Testis (tissue), 3 donors: ENCODE data around the gene ZNF236. TPM values are rescaled to one million over a fixed set of nuclear protein-coding genes. Genes with fewer than 3 reads are reported as not detected.
A peak's percentile ranks its signal among the peaks of the same experiment; 100 is the strongest.

ENCODE experiments used
- DNase-seq: peaks from one replicate; pipeline ENCODE4 v3.0.0-alpha.2; 2019
- H3K27ac ChIP-seq, 2 donors: fragments of 200-600 bp; sonication (generic); one replicate each; pipeline ENCODE4 v1.5.1; 2019
- H3K27me3 ChIP-seq: fragments of 200-600 bp; sonication (generic); one replicate; pipeline ENCODE4 v1.5.1; 2019
- H3K36me3 ChIP-seq: fragments of 200-600 bp; sonication (generic); one replicate; pipeline ENCODE4 v1.5.1; 2017; ENCODE audit warnings: low read depth; ENCODE audit errors: missing control alignments
- H3K4me1 ChIP-seq: fragments of 200-600 bp; sonication (generic); one replicate; pipeline ENCODE4 v1.5.1; 2019
- H3K4me3 ChIP-seq, 2 donors: fragments of 200-600 bp; sonication (generic); one replicate each; pipeline ENCODE4 v1.5.1; 2017 to 2019
- H3K9me3 ChIP-seq: fragments of 200-600 bp; sonication (generic); one replicate; pipeline ENCODE4 v1.5.1; 2017
- CTCF ChIP-seq, 3 experiments: fragments of 450-650 bp in 2 of 3; fragments of 200-600 bp in 1 of 3; sonication (generic) in 1 of 3; IDR thresholded peaks; one replicate each; pipeline ENCODE4 v1.5.1; 2016 to 2019; ENCODE audit warnings: antibody characterized with exemption in 3 of 3, mild to moderate bottlenecking in 2 of 3, moderate library complexity in 1 of 3
- POLR2A ChIP-seq: fragments of 450-650 bp; IDR thresholded peaks from one replicate; pipeline ENCODE4 v1.6.1; 2017; ENCODE audit warnings: antibody characterized with exemption, mild to moderate bottlenecking, moderate library complexity
- WGBS, 2 donors: methylation state at CpG; one replicate each; pipeline ENCODE4 v1.1.5; 2018; 5-methylcytosine and 5-hydroxymethylcytosine counted together
- intact Hi-C: fragments of 100-400 bp; cut with DNase I; formaldehyde crosslinking; loops from one replicate; pipeline ENCODE4 v1.15.1; 2023; ENCODE audit warnings: low total_unique reads
- polyA plus RNA-seq: library from polyadenylated mRNA; stranded (reverse); fragments of 350-450 nt; fragmentation: Illumina TruSeq; extraction: RNeasy Lipid Tissue Mini Kit (QIAGEN cat#74804); gene quantifications from one replicate; pipeline ENCODE4 v1.2.3, GENCODE V29; 2014; ENCODE audit warnings: low read depth, low replicate concordance; ENCODE audit not compliant: insufficient read depth
- total RNA-seq, 2 donors: library from RNA; depleted of rRNA; stranded (reverse); fragments of >200 nt; gene quantifications; one replicate each; pipeline ENCODE4 v1.2.3, GENCODE V29; 2016

The ZNF236 gene
- total and polyA plus RNA-seq, 3 donors from 2014 or later: 19.5 to 58.2 (median 53.9) TPM

- peak; percentile 6 for DNase-seq
- Histone ChIP-seq H3K36me3 (no peaks in the 10 kb centered on the region), H3K9me3 (no peaks in the 10 kb centered on the region), H3K27ac (no peak overlapping the region), H3K4me1 (peaks cover 5% of the 10 kb centered on the region), H3K27me3 (no peaks in the 10 kb centered on the region), H3K4me3 (no peak overlapping the region)
- 70% methylated on average over 10 to 12 of the region's 12 CpGs for WGBS, 2 donors
- TF ChIP-seq CTCF (IDR thresholded peaks at IDR 0.05) (no peak), POLR2A (no peak)
- intact Hi-C loops: loop anchor here (10.0 kb wide), 1 partner anchor 48 kb away; no protein-coding TSS in a partner anchor
These were observed 184.9 kb downstream of the ZNF236 start for GRCh38 chr18:77007251-77007650.

GRCh38 chr18:77008006-77008405 is 185.6 kb downstream of the ZNF236 start:
- Histone ChIP-seq H3K4me1 (peaks cover 5% of the 10 kb centered on the region), H3K27ac (no peak overlapping the region), H3K4me3 (no peak overlapping the region), H3K36me3 (no peaks in the 10 kb centered on the region), H3K9me3 (no peaks in the 10 kb centered on the region), H3K27me3 (no peaks in the 10 kb centered on the region)
- peak; percentile 8 for DNase-seq
- TF ChIP-seq CTCF (IDR thresholded peaks at IDR 0.05) (no peak), POLR2A (no peak)
- intact Hi-C loops: loop anchor here (10.0 kb wide), 1 partner anchor 47 kb away; no protein-coding TSS in a partner anchor
- WGBS, 2 donors: 84 to 86% methylated on average over 3 to 13 of the region's 13 CpGs

- Histone ChIP-seq H3K36me3 (no peaks in the 10 kb centered on the region), H3K27ac (no peak overlapping the region), H3K9me3 (no peaks in the 10 kb centered on the region), H3K4me1 (peaks cover 5% of the 10 kb centered on the region), H3K4me3 (no peak overlapping the region), H3K27me3 (no peaks in the 10 kb centered on the region)
- TF ChIP-seq POLR2A: no peak
- TF ChIP-seq CTCF (IDR thresholded peaks at IDR 0.05): no peak
- WGBS, 2 donors: 93 to 95% methylated on average over 21 to 23 of the region's 23 CpGs
- intact Hi-C loops: loop anchor here (10.0 kb wide), 1 partner anchor 46 kb away; no protein-coding TSS in a partner anchor
- peak; percentile 8 for DNase-seq
These were observed 186.4 kb downstream of the ZNF236 start for GRCh38 chr18:77008576-77009315.

GRCh38 chr18:77009675-77010074 is 187.3 kb downstream of the ZNF236 start:
- Histone ChIP-seq H3K36me3 (no peaks in the 10 kb centered on the region), H3K4me1 (peaks cover 9% of the 10 kb centered on the region), H3K27ac (no peak overlapping the region), H3K27me3 (no peaks in the 10 kb centered on the region), H3K9me3 (no peaks in the 10 kb centered on the region), H3K4me3 (no peak overlapping the region)
- DNase-seq: peak; percentile 10
- no peak for TF ChIP-seq POLR2A
- TF ChIP-seq CTCF (IDR thresholded peaks at IDR 0.05): no peak
- intact Hi-C loops: loop anchor here (10.0 kb wide), 1 partner anchor 45 kb away; no protein-coding TSS in a partner anchor
- 84 to 90% methylated on average over 3 to 19 of the region's 19 CpGs for WGBS, 2 donors
